ENCODE results near the gene SOX12.

DNA sequence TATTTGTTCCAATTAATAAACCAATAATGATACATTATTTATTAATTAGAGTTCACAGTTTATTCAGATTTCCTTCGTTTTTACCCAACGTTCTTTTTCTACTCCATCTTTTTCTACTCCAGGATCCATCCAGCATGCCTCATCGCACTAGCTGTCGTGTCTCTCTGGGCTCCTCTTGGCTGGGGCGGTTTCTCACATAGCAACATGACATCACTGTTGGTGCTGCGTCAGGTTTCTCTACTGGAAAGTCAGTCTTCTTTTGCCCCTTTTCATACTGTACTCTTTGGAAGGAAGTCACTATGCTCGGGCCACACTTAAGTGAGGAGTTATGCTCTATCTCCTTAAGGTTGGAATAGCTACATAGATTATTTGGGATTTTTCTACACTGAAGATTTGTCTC, 13.7 kb upstream of the SOX12 start:
- no peak for TF ChIP-seq POLR2A (IDR thresholded peaks at IDR 0.05)
- TF ChIP-seq, protein P1, sequence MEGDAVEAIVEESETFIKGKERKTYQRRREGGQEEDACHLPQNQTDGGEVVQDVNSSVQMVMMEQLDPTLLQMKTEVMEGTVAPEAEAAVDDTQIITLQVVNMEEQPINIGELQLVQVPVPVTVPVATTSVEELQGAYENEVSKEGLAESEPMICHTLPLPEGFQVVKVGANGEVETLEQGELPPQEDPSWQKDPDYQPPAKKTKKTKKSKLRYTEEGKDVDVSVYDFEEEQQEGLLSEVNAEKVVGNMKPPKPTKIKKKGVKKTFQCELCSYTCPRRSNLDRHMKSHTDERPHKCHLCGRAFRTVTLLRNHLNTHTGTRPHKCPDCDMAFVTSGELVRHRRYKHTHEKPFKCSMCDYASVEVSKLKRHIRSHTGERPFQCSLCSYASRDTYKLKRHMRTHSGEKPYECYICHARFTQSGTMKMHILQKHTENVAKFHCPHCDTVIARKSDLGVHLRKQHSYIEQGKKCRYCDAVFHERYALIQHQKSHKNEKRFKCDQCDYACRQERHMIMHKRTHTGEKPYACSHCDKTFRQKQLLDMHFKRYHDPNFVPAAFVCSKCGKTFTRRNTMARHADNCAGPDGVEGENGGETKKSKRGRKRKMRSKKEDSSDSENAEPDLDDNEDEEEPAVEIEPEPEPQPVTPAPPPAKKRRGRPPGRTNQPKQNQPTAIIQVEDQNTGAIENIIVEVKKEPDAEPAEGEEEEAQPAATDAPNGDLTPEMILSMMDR (IDR thresholded peaks at IDR 0.05) = no peak

All from heart left ventricle (tissue), 13 donors.